GM19240 (cell line): ENCODE results near the gene CASKIN1.
A peak's percentile ranks its signal among the peaks of the same experiment; 100 is the strongest.
"Not testable (repeated sequence)": the region's sequence is repeated elsewhere in the genome, so short reads cannot be mapped to it uniquely, and the experiment has no call there.

Experiments used
- DNase-seq: peaks from one replicate; pipeline ENCODE4 v3.0.0; 2011; ENCODE audit warnings: low spot score; ENCODE audit not compliant: insufficient read length

CASKIN1 gene

GRCh38 chr16:2211923-2212347 is 15.5 kb upstream of the CASKIN1 start:
- DNase-seq, result no peak

- DNase-seq, result no peak
Observed at GRCh38 chr16:2210386-2211365, 14.3 kb upstream of the CASKIN1 start, which contains the start of gene BRICD5. Gene BRICD5, minus strand, starts transcription at chr16:2210863. Its CDS starts 30 bp downstream, at chr16:2210833.

- DNase-seq, result no peak
Observed at GRCh38 chr16:2210009-2210332, 13.6 kb upstream of the CASKIN1 start.

GRCh38 chr16:2209258-2210008 is 13.0 kb upstream of the CASKIN1 start:
- no peak for DNase-seq

- no peak for DNase-seq
Observed at GRCh38 chr16:2208772-2209171, 12.4 kb upstream of the CASKIN1 start.

DNA sequence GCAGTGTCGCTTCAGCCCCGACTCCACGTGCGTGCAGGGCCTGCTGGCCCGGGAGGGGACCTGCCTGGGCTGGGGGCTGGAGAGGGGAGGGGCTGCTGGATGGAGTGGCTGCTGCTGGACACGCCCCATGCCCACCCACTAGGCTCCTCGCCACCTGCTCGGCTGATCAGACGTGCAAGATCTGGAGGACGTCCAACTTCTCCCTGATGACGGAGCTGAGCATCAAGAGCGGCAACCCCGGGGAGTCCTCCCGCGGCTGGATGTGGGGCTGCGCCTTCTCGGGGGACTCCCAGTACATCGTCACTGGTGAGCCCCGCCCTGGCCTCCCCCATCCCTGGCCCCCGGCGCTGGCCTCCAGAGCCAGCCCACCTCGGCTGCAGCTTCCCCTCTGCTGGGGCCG is 11.9 kb upstream of the CASKIN1 start:
- no peak for DNase-seq

- no peak for DNase-seq
Observed at GRCh38 chr16:2207872-2208271, 11.5 kb upstream of the CASKIN1 start.

DNA sequence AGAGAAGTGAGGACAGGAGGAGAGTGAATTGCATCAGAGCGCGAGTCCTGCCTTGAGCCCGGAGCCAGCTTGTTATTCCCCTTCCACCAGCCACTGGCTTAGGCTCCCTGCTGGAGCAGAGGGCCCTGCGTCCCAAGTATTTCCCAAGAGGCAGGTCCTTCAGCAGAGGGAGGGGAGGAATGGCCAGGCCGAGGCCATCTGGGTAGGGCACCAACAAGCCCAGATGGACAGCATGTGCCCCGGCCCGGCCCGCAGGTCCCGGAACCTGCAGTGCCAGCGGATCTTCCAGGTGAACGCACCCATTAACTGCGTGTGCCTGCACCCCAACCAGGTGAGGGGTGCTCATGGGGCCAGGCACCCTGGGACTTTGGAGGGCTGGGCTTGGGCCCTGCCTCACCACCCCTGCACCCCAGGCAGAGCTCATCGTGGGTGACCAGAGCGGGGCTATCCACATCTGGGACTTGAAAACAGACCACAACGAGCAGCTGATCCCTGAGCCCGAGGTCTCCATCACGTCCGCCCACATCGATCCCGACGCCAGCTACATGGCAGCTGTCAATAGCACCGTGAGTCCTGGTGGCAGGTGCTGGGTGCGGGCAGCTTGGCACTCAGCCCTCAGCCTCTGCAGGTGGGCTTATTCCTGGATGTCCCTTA is 10.5 kb upstream of the CASKIN1 start:
- no peak for DNase-seq

DNA sequence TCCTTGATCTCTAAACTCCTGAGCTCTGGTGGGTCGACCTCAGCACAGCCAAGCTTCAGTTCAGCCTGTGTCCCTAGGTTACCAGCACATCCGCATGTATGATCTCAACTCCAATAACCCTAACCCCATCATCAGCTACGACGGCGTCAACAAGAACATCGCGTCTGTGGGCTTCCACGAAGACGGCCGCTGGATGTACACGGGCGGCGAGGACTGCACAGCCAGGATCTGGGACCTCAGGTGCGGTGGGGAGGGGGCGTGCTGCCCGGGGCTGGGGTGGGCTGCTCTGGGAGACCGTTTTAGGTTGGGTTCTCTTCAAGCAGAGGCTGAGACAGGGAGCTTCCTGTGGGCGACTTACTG is 10.0 kb upstream of the CASKIN1 start:
- DNase-seq, result no peak

DNA sequence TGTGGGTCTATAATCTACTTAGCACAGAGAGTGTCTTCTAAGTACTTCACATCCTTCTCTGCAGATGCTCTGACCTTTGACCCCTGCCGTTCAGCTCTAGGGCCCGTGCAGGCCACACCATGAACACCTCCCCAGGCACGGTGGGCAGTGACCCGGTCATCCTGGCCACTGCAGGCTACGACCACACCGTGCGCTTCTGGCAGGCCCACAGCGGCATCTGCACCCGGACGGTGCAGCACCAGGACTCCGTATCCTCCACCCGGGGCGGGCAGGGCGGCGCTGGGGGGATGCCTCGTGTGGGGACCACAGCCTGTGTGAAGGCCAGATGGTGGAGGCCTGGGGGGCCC is 9.5 kb upstream of the CASKIN1 start:
- no peak for DNase-seq

DNA sequence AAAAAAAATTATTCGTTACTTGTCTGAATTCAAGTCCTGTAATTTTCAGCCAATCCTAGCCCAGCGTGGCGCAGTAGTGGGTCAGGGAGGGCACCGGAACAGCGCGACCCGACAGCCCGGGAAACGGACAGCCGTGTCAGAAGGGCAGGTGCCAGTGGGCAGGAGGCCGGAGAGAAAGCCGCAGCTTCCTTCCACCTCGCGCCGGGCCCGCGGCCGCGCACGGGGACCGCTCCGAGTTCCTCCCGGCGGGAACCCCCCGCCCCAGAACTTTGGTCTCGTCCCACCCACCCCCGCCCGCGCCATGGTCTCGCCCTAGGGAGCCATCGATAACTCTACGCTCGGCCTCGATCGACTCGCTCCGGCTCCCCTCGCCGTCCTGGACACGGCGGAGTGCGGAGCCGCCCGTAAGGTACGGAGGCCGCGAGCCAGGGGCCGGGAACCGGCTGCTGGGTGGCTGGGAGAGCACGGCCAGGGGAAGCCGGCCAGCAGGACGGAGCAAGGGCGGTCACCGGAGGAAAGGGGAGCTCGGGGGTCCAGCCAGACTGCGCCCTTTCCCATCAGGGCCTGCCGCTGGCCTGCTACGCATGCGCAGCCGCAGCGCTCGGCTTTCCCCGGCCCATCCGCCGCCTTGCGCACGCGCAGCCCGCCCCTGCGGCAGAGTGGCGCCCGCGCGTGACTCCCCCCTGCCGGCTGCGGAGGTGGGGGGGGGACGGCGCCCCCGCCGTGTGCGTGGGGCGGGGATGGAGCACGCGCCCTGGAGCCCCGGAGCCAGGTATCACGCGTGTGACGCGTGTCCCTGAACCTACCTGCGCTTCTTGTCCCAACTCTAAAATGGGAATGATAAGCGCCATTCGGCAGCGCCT is 8.9 kb upstream of the CASKIN1 start, which contains the start of gene MLST8:
Gene MLST8, plus strand, starts transcription at position 351 of the 863 bp plus-strand sequence. CDS start 632 bp downstream, outside the sequence.
- DNase-seq, result peak; percentile 99

GRCh38 chr16:2204416-2205103 is 8.2 kb upstream of the CASKIN1 start:
- DNase-seq, result no peak

DNA sequence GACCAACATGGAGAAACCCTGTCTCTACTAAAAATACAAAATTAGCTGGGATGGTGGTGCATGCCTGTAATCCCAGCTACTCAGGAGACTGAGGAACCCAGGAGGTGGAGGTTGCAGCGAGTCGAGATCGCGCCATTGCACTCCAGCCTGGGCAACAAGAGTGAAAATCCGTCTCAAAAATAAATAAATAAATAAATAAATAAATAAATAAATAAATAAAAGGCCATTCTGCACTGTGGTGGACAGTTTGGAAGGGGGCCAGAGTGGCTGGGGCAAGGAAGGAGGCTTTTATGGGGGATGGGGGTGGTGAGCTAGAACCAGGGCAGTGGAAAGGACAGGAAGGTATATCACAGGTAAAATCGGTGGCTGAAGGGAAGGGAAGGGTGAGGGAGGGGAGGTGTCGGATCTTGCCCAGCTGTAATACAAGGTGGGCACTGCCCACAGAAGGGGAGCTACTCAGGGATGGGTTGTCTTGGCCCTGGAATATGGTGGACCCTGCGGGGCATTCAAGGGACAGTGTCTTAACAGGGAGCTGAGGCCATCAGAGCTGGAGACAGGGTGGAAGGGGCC is 6.8 kb upstream of the CASKIN1 start:
- not testable (repeated sequence) for DNase-seq

- no peak for DNase-seq
Observed at GRCh38 chr16:2200313-2200712, 3.9 kb upstream of the CASKIN1 start.

DNA sequence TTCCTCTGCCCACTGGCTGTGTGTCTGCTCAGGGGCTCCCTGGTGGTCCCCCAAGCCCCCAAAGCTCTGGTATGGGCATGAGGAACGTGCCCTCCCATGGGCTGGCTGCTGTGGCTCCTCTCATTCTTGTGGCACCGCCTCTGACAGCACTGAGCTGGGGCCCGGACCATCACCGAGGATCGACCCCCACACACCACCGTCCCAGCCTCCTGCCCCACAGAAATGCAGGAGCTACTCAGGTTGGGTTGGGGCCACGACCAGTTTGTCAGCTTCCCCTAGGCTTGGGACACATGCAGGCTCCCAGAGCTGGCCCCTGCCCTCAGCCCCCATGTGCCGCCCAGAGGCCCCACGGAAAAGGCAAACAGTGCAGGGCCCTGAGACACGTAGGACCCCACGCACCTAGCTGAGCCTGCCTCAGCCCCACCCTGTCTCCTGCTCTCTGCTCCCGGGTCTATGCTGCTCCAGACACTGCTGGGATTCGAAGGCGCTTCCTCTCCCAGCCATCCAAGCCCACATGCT is 3.3 kb upstream of the CASKIN1 start:
- no peak for DNase-seq

GRCh38 chr16:2199095-2199494 is 2.7 kb upstream of the CASKIN1 start:
- DNase-seq, result no peak

DNA sequence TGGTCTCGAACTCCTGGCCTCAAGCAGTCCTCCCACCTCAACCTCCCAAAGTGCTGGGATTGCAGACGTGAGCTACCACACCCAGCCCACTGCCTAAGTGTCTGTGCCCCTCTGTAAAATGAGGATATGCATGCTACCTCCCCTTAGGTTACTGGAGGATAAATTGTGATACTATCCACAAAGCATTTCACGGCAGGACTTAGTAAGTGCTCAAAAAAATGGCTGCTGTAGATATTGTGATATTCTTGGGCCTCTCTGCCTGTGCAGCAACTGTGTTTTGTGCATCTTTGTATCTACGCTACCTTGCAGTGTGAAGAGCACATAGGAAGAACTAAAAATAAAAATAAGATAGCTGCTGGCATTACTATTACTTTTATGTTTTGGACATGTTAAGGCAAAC is 1.9 kb upstream of the CASKIN1 start:
- no peak for DNase-seq

DNA sequence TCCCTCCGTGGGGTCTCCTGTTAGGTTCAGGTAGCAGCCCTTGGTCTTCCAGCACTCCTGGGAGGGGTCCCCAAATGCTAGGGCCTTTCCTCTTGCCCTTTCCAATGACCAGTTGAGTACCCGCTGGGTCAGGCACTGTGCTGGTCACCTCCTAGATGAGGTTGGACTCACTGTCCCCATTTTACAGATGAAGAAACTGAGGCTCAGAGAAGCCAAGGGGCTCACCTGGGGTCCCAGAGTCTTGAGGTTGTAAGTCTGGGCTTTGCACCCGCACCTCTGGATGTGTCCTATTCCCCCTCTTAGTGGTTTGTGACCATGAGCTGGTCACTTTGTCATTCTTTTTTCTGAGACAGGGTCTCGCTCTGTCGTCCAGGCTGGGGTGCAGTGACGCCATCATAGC is 1.4 kb upstream of the CASKIN1 start:
- DNase-seq, result no peak

- no peak for DNase-seq
Observed at GRCh38 chr16:2196981-2197511, 641 bp upstream of the CASKIN1 start.
